ENCODE measurements around the gene UGT1A1.
"Not testable (repeated sequence)": the region's sequence is repeated elsewhere in the genome, so short reads cannot be mapped to it uniquely, and the experiment has no call there.

UGT1A1 gene

DNA sequence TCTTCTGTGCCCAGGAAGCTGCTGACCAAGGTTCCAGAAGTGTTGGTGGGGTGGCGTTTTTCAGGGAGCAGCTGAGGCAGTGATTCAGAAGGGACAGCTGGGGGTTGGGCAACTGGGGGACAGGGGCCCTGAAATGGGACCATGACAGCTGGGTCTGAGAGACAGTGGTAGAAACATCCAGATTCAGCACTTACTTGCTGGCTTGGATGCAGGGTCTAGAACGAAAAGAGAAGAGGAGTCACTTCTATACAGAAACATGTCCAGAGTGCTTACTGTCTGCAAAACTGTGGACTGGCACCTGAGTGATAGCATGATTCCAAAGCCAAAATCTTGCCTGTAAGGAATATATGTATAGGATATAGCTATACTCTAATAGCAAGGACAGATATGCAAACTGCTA lies 14.2 kb upstream of the UGT1A1 start:
- not testable (repeated sequence) for H3K36me3 ChIP-seq (ENCODE audit: control insufficient read depth, insufficient read depth, low read length); H3K4me1 ChIP-seq (ENCODE audit: control insufficient read depth, insufficient read depth, low read length)

DNA sequence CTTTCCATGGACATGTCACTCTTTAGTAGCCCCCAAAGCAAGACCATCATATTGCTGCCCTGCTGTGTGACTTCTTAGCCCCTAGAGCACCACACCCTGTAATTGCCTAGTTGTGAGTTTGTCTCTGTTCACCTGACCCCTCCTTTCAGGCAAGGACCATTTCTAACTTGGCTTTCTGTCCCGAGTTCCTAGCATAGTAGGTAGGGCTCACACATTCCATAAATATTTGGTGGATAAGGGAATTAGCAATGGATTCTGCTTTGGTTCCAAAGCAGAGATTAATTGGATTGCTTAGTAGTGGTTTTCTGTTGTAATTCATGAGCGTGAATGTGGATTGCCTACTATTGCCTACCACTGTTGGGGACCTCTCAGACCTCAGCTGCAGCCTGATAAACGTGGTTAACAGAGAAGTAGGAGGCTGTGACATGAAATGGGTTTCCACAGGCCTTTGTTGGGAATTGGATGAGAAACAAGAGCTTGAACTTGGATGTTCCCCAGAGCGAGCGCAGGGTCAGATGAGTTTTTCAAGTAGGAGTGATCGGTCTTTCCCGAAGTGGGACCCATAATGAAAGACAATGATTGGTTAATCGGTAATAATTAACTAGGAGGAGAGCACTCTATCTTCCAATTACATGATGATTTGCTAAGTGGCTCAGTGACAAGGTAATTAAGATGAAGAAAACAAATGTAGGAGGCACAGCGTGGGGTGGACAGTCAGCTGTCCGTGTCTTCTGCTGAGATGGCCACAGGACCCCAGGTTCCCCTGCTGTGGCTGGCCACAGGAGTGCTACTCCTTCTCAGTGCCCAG lies 13.4 kb upstream of the UGT1A1 start:
- no peaks in the 10 kb centered on the region for H3K27me3 ChIP-seq (ENCODE audit: control insufficient read depth, insufficient read depth, low read length)
- no peaks in the 10 kb centered on the region for H3K4me1 ChIP-seq (ENCODE audit: control insufficient read depth, insufficient read depth, low read length)
- peaks cover 6% of the 10 kb centered on the region for H3K9me3 ChIP-seq (ENCODE audit: control insufficient read depth, low read length)
- H3K36me3 ChIP-seq (ENCODE audit: control insufficient read depth, insufficient read depth, low read length): no peaks in the 10 kb centered on the region
- H3K9ac ChIP-seq (ENCODE audit: low read length): no peak overlapping the region
- no peak overlapping the region for H3K4me3 ChIP-seq (ENCODE audit: low read length)

More for the DNA sequence above, 14.2 kb upstream of the UGT1A1 start:
- not testable (repeated sequence) for H3K9ac ChIP-seq (ENCODE audit: low read length); H3K27me3 ChIP-seq (ENCODE audit: control insufficient read depth, insufficient read depth, low read length); H3K4me3 ChIP-seq (ENCODE audit: low read length); H3K9me3 ChIP-seq (ENCODE audit: control insufficient read depth, low read length)

DNA sequence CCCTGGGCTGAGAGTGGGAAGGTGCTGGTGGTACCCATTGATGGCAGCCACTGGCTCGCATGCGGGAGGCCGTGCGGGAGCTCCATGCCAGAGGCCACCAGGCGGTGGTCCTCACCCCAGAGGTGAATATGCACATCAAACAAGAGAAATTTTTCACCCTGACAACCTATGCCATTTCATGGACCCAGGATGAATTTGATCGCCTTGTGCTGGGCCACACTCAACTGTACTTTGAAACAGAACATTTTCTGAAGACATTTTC lies 12.9 kb upstream of the UGT1A1 start:
- no peaks in the 10 kb centered on the region for H3K36me3 ChIP-seq (ENCODE audit: control insufficient read depth, insufficient read depth, low read length)
- H3K9me3 ChIP-seq (ENCODE audit: control insufficient read depth, low read length): peaks cover 6% of the 10 kb centered on the region
- no peaks in the 10 kb centered on the region for H3K27me3 ChIP-seq (ENCODE audit: control insufficient read depth, insufficient read depth, low read length)
- no peak overlapping the region for H3K9ac ChIP-seq (ENCODE audit: low read length)
- no peaks in the 10 kb centered on the region for H3K4me1 ChIP-seq (ENCODE audit: control insufficient read depth, insufficient read depth, low read length)
- H3K4me3 ChIP-seq (ENCODE audit: low read length): no peak overlapping the region

DNA sequence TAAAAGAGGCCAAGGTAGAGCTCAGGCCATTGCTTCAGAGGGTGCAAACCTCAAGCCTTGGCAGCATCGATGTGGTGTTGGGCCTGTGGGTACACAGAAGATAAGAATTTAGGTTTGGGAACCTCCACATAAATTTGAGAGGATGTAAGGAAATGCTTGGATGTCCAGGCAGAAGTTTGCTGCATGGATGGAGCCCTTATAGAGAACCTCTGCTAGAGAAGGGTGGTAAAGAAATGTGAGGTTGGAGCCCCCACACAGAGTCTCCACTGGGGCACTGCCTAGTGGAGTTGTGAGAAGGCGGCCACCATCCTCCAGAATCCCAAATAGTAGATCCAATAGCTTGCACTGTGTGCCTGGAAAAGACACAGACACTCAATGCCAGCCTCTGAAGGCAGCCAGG lies 9.4 kb upstream of the UGT1A1 start:
- not testable (repeated sequence) for H3K9ac ChIP-seq (ENCODE audit: low read length); H3K36me3 ChIP-seq (ENCODE audit: control insufficient read depth, insufficient read depth, low read length); H3K9me3 ChIP-seq (ENCODE audit: control insufficient read depth, low read length); H3K4me1 ChIP-seq (ENCODE audit: control insufficient read depth, insufficient read depth, low read length); H3K4me3 ChIP-seq (ENCODE audit: low read length); H3K27me3 ChIP-seq (ENCODE audit: control insufficient read depth, insufficient read depth, low read length)

DNA sequence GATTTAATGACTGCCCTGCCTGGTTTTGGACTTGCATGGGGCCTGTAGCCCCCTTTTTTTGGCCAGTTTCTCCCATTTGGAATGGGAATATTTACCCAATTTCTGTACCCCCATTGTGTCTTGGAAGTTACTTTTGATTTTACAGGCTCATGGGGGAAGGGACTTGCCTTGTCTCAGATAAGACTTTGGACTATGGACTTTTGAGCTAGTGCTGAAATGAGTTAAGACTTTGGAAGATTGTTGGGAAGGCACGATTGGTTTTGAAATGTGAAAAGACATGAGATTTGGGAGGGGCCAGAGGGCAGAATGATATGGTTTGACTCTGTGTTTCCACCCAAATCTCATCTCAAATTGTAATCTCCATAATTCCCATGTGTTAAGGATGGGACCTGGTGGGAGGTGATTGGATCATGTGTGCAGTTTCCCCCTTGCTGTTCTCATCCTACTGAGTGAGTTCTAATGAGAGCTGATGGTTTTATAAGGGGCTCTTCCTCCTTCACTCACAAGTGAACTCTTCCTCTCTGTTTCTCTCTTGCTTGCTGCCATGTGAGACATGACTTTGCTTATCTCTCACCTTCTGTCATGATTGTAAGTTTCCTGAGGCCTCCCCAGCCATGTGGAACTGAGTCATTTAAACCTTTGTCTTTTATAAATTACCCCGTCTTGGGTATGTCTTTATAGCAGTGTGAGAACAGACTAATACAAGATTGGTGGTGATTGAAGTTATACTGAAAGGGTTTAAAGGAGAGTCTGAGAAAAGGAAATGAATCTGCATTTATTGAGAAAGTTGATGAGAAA lies 8.7 kb upstream of the UGT1A1 start:
- not testable (repeated sequence) for H3K9me3 ChIP-seq (ENCODE audit: control insufficient read depth, low read length); H3K4me1 ChIP-seq (ENCODE audit: control insufficient read depth, insufficient read depth, low read length); H3K27me3 ChIP-seq (ENCODE audit: control insufficient read depth, insufficient read depth, low read length); H3K9ac ChIP-seq (ENCODE audit: low read length); H3K36me3 ChIP-seq (ENCODE audit: control insufficient read depth, insufficient read depth, low read length); H3K4me3 ChIP-seq (ENCODE audit: low read length)

DNA sequence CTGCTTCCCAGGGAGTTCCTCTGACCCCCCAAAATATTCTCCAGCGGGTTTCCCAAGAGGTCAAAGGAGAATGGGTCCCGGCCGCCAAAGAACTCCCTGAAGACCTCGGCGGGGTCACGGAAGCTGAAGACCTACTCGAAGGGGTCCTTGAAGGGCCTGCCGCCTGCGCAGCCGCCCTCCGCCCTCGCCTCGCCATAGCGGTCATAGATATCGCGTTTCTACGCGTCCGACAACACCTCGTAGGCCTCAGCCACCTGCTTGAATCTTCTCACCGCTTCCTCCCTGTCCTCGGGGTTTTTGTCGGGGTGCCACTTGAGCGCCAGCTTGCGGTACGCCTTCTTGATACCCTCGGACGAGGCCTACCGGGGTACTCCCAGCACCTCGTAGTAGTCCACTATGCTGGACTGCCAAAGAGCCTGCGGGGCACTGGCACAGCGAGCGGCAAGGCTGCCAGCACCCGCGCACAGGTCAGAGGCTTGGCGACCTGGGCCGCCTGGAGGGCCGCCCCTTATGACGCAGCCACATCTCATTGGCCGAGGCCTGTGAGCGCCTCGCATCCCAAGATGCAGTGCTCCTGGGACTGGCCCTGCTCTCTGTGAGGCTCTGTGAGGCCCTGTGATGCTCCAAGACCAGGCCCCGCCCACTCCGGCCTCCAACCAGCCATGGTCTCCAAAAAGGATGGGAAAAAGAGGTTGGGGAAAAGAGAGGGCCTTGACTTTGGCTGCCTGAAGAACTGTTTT lies 5.0 kb upstream of the UGT1A1 start:
- Histone ChIP-seq H3K27me3 (ENCODE audit: control insufficient read depth, insufficient read depth, low read length) (no peaks in the 10 kb centered on the region), H3K9ac (ENCODE audit: low read length) (no peak overlapping the region), H3K4me3 (ENCODE audit: low read length) (no peak overlapping the region), H3K4me1 (ENCODE audit: control insufficient read depth, insufficient read depth, low read length) (peaks cover 5% of the 10 kb centered on the region), H3K9me3 (ENCODE audit: control insufficient read depth, low read length) (peaks cover 6% of the 10 kb centered on the region), H3K36me3 (ENCODE audit: control insufficient read depth, insufficient read depth, low read length) (no peaks in the 10 kb centered on the region)

DNA sequence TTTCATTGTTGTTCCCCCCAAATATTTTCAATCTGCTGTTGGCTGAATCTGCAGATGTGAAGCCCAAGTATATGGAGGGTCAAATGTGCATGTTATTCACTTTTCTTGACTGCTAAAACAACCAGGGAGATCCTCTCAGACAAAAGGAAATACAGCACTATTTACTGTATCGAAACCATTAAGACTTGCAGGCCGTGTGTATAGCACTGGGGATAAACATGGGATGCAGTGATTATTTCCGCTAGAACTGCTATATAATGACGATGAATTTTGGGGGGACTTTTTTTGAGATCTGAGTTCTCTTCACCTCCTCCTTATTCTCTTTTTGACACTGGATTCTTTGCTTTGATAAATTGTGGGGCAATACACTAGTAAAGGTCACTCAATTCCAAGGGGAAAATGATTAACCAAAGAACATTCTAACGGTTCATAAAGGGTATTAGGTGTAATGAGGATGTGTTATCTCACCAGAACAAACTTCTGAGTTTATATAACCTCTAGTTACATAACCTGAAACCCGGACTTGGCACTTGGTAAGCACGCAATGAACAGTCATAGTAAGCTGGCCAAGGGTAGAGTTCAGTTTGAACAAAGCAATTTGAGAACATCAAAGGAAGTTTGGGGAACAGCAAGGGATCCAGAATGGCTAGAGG lies 3.5 kb upstream of the UGT1A1 start:
- Histone ChIP-seq H3K27me3 (ENCODE audit: control insufficient read depth, insufficient read depth, low read length) (no peaks in the 10 kb centered on the region), H3K4me1 (ENCODE audit: control insufficient read depth, insufficient read depth, low read length) (peaks cover 19% of the 10 kb centered on the region), H3K9ac (ENCODE audit: low read length) (no peak overlapping the region), H3K36me3 (ENCODE audit: control insufficient read depth, insufficient read depth, low read length) (no peaks in the 10 kb centered on the region), H3K4me3 (ENCODE audit: low read length) (no peak overlapping the region), H3K9me3 (ENCODE audit: control insufficient read depth, low read length) (no peaks in the 10 kb centered on the region)

DNA sequence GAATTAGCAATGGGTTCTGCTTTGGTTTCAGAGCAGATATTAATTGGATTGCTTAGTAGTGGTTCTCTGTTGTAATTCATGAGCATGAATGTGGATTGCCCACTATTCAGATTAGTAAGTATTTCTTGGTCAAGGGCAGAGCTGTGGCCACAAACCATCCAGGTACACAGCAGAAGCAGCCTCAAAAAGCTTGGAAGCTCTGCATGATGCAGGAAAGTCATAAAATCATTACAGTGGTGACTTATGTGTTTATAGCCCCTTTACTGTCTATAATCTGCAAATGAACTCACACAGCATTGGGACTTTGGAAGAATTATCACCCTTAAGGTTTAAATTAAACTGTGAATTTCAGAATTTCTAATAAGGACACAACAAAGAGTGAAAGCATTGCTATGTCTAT lies 1.9 kb upstream of the UGT1A1 start:
- Histone ChIP-seq H3K9ac (ENCODE audit: low read length) (no peak overlapping the region), H3K27me3 (ENCODE audit: control insufficient read depth, insufficient read depth, low read length) (no peaks in the 10 kb centered on the region)

DNA sequence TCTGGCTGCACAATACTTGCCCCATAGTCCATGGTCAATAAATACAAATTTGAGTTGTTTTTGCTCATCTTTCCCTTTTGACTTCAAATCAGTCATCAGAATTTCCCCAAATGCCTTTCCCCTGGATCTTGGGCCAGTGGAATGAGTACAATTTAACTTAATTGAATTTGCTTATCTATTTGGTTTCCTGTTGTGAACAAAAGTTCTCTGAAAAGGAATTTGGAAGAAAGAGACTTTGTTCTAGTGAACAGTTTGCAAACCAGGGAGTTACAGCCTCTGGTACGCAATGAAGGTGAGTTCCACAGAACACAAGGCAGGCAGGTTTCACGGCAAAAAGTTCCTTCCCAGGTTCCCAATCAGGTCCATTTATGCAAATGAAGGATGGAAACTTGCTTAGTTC lies 1.2 kb upstream of the UGT1A1 start:
- no peaks in the 10 kb centered on the region for H3K36me3 ChIP-seq (ENCODE audit: control insufficient read depth, insufficient read depth, low read length)
- H3K4me3 ChIP-seq (ENCODE audit: low read length): no peak overlapping the region
- H3K27me3 ChIP-seq (ENCODE audit: control insufficient read depth, insufficient read depth, low read length): no peaks in the 10 kb centered on the region
- H3K4me1 ChIP-seq (ENCODE audit: control insufficient read depth, insufficient read depth, low read length): peaks cover 35% of the 10 kb centered on the region
- no peak overlapping the region for H3K9ac ChIP-seq (ENCODE audit: low read length)
- H3K9me3 ChIP-seq (ENCODE audit: control insufficient read depth, low read length): no peaks in the 10 kb centered on the region

More for the DNA sequence above, 1.9 kb upstream of the UGT1A1 start:
- Histone ChIP-seq H3K4me1 (ENCODE audit: control insufficient read depth, insufficient read depth, low read length) (peaks cover 29% of the 10 kb centered on the region), H3K9me3 (ENCODE audit: control insufficient read depth, low read length) (no peaks in the 10 kb centered on the region), H3K4me3 (ENCODE audit: low read length) (no peak overlapping the region), H3K36me3 (ENCODE audit: control insufficient read depth, insufficient read depth, low read length) (no peaks in the 10 kb centered on the region)

DNA sequence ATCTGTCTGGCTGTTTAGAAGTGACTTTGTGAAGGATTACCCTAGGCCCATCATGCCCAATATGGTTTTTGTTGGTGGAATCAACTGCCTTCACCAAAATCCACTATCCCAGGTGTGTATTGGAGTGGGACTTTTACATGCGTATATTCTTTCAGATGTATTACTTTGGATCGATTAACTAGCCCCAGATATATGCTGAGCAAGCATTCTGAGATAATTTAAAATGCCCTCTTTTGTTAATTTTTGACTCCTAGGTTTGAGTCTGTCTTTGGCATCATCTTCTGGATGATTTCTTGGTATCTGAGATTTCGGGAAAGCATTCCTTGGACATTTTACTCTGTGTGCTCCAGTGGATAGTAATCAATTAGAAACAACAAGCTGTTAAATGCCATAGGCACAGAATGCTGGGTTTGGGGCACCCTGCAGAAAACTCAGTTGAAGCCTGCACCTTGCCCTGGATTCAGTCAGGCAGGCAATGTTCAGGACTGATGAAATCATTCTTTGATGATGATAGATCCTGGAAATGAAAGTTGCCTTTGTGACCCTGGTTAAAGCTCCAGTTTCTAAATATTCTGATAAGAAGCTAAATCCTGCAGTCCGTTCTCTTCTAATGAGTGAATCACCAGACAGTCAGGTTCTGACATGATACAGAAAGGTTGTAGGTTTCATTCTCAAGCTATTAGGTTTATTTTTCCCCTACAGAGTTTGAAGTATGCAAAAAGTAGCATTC lies 1.1 kb downstream of the UGT1A1 start:
- Histone ChIP-seq H3K4me1 (ENCODE audit: control insufficient read depth, insufficient read depth, low read length) (peaks cover 43% of the 10 kb centered on the region), H3K27me3 (ENCODE audit: control insufficient read depth, insufficient read depth, low read length) (no peaks in the 10 kb centered on the region), H3K9ac (ENCODE audit: low read length) (no peak overlapping the region), H3K9me3 (ENCODE audit: control insufficient read depth, low read length) (no peaks in the 10 kb centered on the region), H3K4me3 (ENCODE audit: low read length) (no peak overlapping the region), H3K36me3 (ENCODE audit: control insufficient read depth, insufficient read depth, low read length) (no peaks in the 10 kb centered on the region)

DNA sequence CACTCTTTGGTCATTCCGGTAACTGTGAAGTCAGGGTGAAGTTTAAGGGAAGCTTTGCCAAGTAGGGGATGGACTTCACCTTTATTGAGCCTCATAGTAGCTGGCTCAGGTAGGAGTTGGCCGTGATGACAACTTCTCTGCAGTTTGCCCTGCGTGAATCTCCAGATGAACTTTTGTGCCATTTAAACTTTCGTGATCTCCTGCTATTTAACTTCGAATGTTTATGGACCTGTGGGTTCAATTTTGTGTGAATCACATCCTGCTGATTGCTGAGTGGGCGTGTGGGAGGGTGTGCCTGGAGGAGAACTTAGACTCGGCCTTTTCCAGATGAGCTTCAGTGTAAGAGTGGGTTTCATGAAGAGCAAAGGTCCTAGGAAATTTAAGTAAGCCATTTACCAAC lies 4.2 kb downstream of the UGT1A1 start:
- no peaks in the 10 kb centered on the region for H3K36me3 ChIP-seq (ENCODE audit: control insufficient read depth, insufficient read depth, low read length)
- H3K27me3 ChIP-seq (ENCODE audit: control insufficient read depth, insufficient read depth, low read length): no peaks in the 10 kb centered on the region
- peaks cover 47% of the 10 kb centered on the region for H3K4me1 ChIP-seq (ENCODE audit: control insufficient read depth, insufficient read depth, low read length)
- no peaks in the 10 kb centered on the region for H3K9me3 ChIP-seq (ENCODE audit: control insufficient read depth, low read length)
- no peak overlapping the region for H3K4me3 ChIP-seq (ENCODE audit: low read length)
- no peak overlapping the region for H3K9ac ChIP-seq (ENCODE audit: low read length)
